GM12878 (cell line): ENCODE measurements around the gene CENPH. TPM values are rescaled to one million over a fixed set of nuclear protein-coding genes. Genes with fewer than 3 reads are reported as not detected.

Experiments
- BCL3 ChIP-seq: IDR thresholded peaks from 2 replicates; pipeline ENCODE4 v1.6.1; 2011; ENCODE audit warnings: borderline replicate concordance, low read depth, mild to moderate bottlenecking, moderate library complexity, low read length; ENCODE audit not compliant: insufficient read depth, poor library complexity, severe bottlenecking
- CBFB ChIP-seq: IDR thresholded peaks from 2 replicates; pipeline ENCODE4 v1.6.1; 2016; ENCODE audit warnings: antibody characterized with exemption, low read depth
- CBX5 ChIP-seq: sonication (generic); IDR thresholded peaks from 2 replicates; pipeline ENCODE4 v1.6.1; 2016; ENCODE audit warnings: low read depth, moderate library complexity, mild to moderate bottlenecking, inconsistent platforms
- CEBPZ ChIP-seq: fragments of 150-350 bp; IDR thresholded peaks from 2 replicates; pipeline ENCODE4 v1.6.1; 2016; ENCODE audit warnings: low read depth, low read length
- CHD4 ChIP-seq: fragments of 200-600 bp; sonication (generic); IDR thresholded peaks from 2 replicates; pipeline ENCODE4 v1.6.1; 2016; ENCODE audit warnings: mild to moderate bottlenecking
- CUX1 ChIP-seq: IDR thresholded peaks from 2 replicates; pipeline ENCODE4 v1.6.1; 2012; ENCODE audit warnings: improper control_type of control experiment, low read depth, low read length; ENCODE audit not compliant: insufficient replicate concordance
- GATAD2B ChIP-seq: fragments of 450-650 bp; conservative IDR thresholded peaks from 2 replicates; pipeline ENCODE4 v1.6.1; 2017; ENCODE audit warnings: low read depth, mild to moderate bottlenecking, moderate library complexity
- IRF4 ChIP-seq: IDR thresholded peaks from 2 replicates; pipeline ENCODE4 v1.6.1; 2011; ENCODE audit warnings: low read depth, low read length
- MTA2 ChIP-seq: fragments of 450-650 bp; IDR thresholded peaks from 2 replicates; pipeline ENCODE4 v1.6.1; 2016; ENCODE audit warnings: low read depth, mild to moderate bottlenecking, moderate library complexity
- MXI1 ChIP-seq: fragments of 150-350 bp; IDR thresholded peaks from 2 replicates; pipeline ENCODE4 v1.6.1; 2011; ENCODE audit warnings: low read depth, mild to moderate bottlenecking, inconsistent platforms, low read length, improper control_type of control experiment
- NR2F1 ChIP-seq: fragments of 450-650 bp; conservative IDR thresholded peaks from 2 replicates; pipeline ENCODE4 v1.6.1; 2017; ENCODE audit warnings: mild to moderate bottlenecking
- SREBF2 ChIP-seq: IDR thresholded peaks from 2 replicates; pipeline ENCODE4 v1.6.1; 2012; ENCODE audit warnings: mild to moderate bottlenecking, low read length
- STAT3 ChIP-seq: IDR thresholded peaks from 2 replicates; pipeline ENCODE4 v1.6.1; 2011; ENCODE audit warnings: low read depth, low read length, improper control_type of control experiment
- YY1 ChIP-seq: IDR thresholded peaks from 2 replicates; pipeline ENCODE4 v1.6.1; 2011; ENCODE audit warnings: low read depth, mild to moderate bottlenecking, low read length
- ZNF207 ChIP-seq: fragments of 450-650 bp; IDR thresholded peaks from 2 replicates; pipeline ENCODE4 v1.6.1; 2014; ENCODE audit warnings: antibody characterized with exemption, mild to moderate bottlenecking, borderline replicate concordance
- ZNF384 ChIP-seq: IDR thresholded peaks from 2 replicates; pipeline ENCODE4 v1.6.1; 2012; ENCODE audit warnings: low read depth, mild to moderate bottlenecking, low read length, improper control_type of control experiment, borderline replicate concordance
- polyA plus RNA-seq, 11 experiments: library from polyadenylated mRNA; depleted of rRNA in 4 of 11; unstranded in 6 of 11; stranded (reverse) in 5 of 11; fragments of >200 nt; fragmentation: Nextera tagmentation in 4 of 11; fragmentation: Illumina TruSeq in 1 of 11; extraction: Ambion mirVana in 4 of 11; extraction: Trizol in 1 of 11; gene quantifications; 1 replicate in 1 of 11; 2 replicates in 10 of 11; pipeline versions ENCODE4 v1.2.1 to v1.2.3, GENCODE V29; 2011 to 2016; ENCODE audit warnings: inconsistent platforms in 2 of 11, missing spikeins in 2 of 11, low read depth in 1 of 11
- total RNA-seq, 4 experiments: library from RNA; depleted of rRNA in 3 of 4; stranded (reverse); fragments of >200 nt in 3 of 4; fragmentation: Illumina TruSeq in 1 of 4; extraction: Trizol in 1 of 4; gene quantifications; 2 replicates each; pipeline versions ENCODE4 v1.2.1 to v1.2.3, GENCODE V29; 2013 to 2021

CENPH gene
- total and polyA plus RNA-seq, 10 of the 15 experiments (the other 5 are each of a cell fraction or from before 2014, with no cell fraction given), result 7.3 to 65.6 (median 45.9) TPM

- no peak for TF ChIP-seq CBX5
- TF ChIP-seq CHD4, result no peak
- TF ChIP-seq ZNF207, result no peak
- no peak for TF ChIP-seq ZNF384
- TF ChIP-seq NR2F1, result peak; percentile 92
- TF ChIP-seq CUX1, result no peak
- TF ChIP-seq CEBPZ, result no peak
- TF ChIP-seq MXI1, result peak; percentile 76
- no peak for TF ChIP-seq CBFB
- TF ChIP-seq BCL3, result no peak
- TF ChIP-seq GATAD2B, result peak; percentile 45; the same call in 1 of the 2 replicates
- no peak for TF ChIP-seq SREBF2
- TF ChIP-seq IRF4, result no peak
- TF ChIP-seq STAT3, result no peak
- peak; percentile 80 for TF ChIP-seq YY1
- no peak for TF ChIP-seq MTA2
Measured at GRCh38 chr5:69189162-69190086, at the start of gene CENPH (continued).
